Nephron (organoid): ENCODE results near the gene ECHDC3.
"Not testable (repeated sequence)": the region's sequence is repeated elsewhere in the genome, so short reads cannot be mapped to it uniquely, and the experiment has no call there.

ENCODE experiments used
- H3K27ac Mint-ChIP-seq, 3 experiments: 2 replicates each; pipeline ENCODE4 v1.8.0; 2020; ENCODE audit warnings: mixed read lengths in 3 of 3, mild to moderate bottlenecking in 2 of 3, moderate library complexity in 1 of 3
- H3K27me3 Mint-ChIP-seq: 2 replicates; pipeline ENCODE4 v1.8.0; 2021; ENCODE audit warnings: low read depth, mild to moderate bottlenecking, moderate library complexity, mixed read lengths
- H3K36me3 Mint-ChIP-seq: 2 replicates; pipeline ENCODE4 v1.8.0; 2020; ENCODE audit warnings: low read depth, mixed read lengths
- H3K4me1 Mint-ChIP-seq: 2 replicates; pipeline ENCODE4 v1.8.0; 2020; ENCODE audit warnings: mixed read lengths
- H3K4me3 Mint-ChIP-seq, 3 experiments: 2 replicates each; pipeline ENCODE4 v1.8.0; 2020; ENCODE audit warnings: mild to moderate bottlenecking in 3 of 3, mixed read lengths in 3 of 3, moderate library complexity in 2 of 3
- H3K9me3 Mint-ChIP-seq: 2 replicates; pipeline ENCODE4 v1.8.0; 2020; ENCODE audit warnings: mixed read lengths
- TF ChIP-seq, protein P1 (sequence below), 3 experiments: fragments of 200-600 bp; sonication (generic); IDR thresholded peaks; one replicate each; pipeline ENCODE4 v1.5.0; 2021; ENCODE audit warnings: antibody characterized with exemption in 3 of 3; ENCODE audit not compliant: unreplicated experiment in 3 of 3

Gene ECHDC3

DNA sequence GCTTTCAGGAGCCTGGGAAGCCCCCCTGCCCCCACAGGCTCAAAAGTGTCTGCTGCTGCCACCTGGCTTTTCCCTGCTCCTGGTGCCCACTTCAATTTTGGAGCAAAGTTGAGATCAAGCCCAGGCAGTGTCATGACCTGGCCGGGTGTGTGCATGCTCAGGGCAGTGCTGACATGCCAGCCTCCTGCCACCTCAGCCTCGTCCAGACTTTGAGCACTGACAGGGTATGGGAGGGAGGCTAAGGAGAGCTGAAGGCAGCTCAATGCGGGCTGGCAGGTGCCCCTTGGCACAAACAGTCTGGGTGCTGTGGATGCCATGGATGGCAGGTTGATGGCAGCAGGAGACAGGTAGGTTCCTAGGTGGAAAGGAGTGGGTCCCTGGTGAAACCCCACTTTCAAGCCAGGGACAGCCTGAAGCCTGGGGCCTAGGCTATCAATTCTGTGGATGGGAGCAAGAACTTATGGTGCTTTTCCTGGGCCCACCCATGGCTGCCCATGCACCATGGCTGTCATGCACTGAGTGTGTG is 12.3 kb upstream of the ECHDC3 start:
- Mint-ChIP-seq H3K4me1 (no peaks in the 10 kb centered on the region), H3K4me3 (no peak overlapping the region), H3K36me3 (peaks cover 3% of the 10 kb centered on the region), H3K9me3 (peaks cover 24% of the 10 kb centered on the region), H3K27ac (no peak overlapping the region), H3K27me3 (no peaks in the 10 kb centered on the region)
- TF ChIP-seq, protein P1, sequence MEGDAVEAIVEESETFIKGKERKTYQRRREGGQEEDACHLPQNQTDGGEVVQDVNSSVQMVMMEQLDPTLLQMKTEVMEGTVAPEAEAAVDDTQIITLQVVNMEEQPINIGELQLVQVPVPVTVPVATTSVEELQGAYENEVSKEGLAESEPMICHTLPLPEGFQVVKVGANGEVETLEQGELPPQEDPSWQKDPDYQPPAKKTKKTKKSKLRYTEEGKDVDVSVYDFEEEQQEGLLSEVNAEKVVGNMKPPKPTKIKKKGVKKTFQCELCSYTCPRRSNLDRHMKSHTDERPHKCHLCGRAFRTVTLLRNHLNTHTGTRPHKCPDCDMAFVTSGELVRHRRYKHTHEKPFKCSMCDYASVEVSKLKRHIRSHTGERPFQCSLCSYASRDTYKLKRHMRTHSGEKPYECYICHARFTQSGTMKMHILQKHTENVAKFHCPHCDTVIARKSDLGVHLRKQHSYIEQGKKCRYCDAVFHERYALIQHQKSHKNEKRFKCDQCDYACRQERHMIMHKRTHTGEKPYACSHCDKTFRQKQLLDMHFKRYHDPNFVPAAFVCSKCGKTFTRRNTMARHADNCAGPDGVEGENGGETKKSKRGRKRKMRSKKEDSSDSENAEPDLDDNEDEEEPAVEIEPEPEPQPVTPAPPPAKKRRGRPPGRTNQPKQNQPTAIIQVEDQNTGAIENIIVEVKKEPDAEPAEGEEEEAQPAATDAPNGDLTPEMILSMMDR (IDR thresholded peaks at IDR 0.05; ENCODE audit: unreplicated experiment in 3 of 3) = no peak

DNA sequence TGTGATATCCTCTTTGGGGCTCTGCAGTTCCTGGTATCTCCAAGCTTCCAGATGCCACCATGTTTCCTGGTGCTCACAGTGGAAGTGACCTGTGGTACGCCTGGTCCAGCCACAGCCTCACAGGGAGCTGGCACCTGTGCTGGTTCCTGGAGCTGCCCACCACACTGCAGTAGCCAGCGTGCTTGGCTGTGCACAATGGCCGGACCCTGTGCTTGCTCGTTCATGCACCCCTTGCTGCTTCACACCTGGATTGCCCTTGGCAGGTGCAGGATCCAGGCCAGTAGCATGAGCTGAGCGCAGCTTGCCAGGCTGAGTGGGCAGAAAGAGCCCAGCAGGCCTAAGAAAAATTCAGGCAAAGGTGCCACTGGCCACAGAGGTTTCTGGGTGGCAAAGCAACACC is 11.4 kb upstream of the ECHDC3 start:
- Mint-ChIP-seq H3K4me1 (no peaks in the 10 kb centered on the region), H3K27me3 (no peaks in the 10 kb centered on the region), H3K9me3 (peaks cover 24% of the 10 kb centered on the region), H3K36me3 (peaks cover 3% of the 10 kb centered on the region), H3K4me3 (no peak overlapping the region), H3K27ac (no peak overlapping the region)
- TF ChIP-seq, protein P1 (IDR thresholded peaks at IDR 0.05; ENCODE audit: unreplicated experiment in 3 of 3) = no peak

DNA sequence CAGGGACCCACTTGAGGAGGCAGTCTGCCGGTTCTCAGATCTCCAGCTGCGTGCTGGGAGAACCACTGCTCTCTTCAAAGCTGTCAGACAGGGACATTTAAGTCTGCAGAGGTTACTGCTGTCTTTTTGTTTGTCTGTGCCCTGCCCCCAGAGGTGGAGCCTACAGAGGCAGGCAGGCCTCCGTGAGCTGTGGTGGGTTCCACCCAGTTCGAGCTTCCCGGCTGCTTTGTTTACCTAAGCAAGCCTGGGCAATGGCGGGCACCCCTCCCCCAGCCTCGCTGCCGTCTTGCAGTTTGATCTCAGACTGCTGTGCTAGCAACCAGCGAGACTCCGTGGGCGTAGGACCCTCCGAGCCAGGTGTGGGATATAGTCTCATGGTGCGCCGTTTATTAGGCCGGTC is 5.4 kb upstream of the ECHDC3 start:
- H3K27ac Mint-ChIP-seq = not testable (repeated sequence)
- H3K4me3 Mint-ChIP-seq = peak overlapping the region in 1 of 3 experiments; percentile 81

DNA sequence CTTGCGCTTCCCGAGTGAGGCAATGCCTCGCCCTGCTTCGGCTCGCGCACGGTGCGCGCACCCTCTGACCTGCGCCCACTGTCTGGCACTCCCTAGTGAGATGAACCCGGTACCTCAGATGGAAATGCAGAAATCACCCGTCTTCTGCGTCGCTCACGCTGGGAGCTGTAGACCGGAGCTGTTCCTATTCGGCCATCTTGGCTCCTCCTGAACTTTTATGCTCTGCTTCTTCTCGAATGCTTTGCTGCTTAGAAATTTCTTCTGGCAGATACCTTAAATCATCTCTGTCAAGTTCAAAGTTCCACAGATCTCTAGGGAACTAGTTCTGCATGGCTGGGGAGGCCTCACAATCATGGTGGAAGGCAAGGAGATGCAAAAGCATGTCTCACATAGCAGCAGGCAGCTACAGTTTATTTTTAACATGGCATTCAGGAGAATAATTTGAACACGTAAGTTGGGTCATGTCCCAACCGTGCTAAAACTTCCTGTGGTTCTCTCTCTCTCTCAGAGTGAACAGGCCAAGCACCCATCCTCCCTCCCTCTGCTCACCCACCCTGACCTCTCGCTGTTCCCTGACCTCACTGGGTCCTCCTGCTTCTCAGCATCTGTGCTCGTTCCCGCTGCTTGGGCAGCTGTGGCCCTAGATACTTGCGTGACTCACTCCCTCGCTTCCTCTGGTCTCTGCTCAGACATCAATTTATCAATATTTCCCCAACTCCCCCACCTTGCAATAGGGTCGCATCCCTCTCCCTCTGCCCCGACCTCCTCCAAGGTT is 4.7 kb upstream of the ECHDC3 start:
- not testable (repeated sequence) for H3K36me3 Mint-ChIP-seq, H3K4me1 Mint-ChIP-seq
- Mint-ChIP-seq H3K9me3 (peaks cover 23% of the 10 kb centered on the region), H3K27ac (peak overlapping the region; percentile 87 to 93 (median 88)), H3K4me3 (peak overlapping the region; percentile 81 to 88 (median 84)), H3K27me3 (peaks cover 11% of the 10 kb centered on the region)

More for the DNA sequence above, 5.4 kb upstream of the ECHDC3 start:
- Mint-ChIP-seq H3K9me3 (peaks cover 23% of the 10 kb centered on the region), H3K27me3 (peaks cover 11% of the 10 kb centered on the region)
- H3K36me3 Mint-ChIP-seq, H3K4me1 Mint-ChIP-seq: not testable (repeated sequence)

DNA sequence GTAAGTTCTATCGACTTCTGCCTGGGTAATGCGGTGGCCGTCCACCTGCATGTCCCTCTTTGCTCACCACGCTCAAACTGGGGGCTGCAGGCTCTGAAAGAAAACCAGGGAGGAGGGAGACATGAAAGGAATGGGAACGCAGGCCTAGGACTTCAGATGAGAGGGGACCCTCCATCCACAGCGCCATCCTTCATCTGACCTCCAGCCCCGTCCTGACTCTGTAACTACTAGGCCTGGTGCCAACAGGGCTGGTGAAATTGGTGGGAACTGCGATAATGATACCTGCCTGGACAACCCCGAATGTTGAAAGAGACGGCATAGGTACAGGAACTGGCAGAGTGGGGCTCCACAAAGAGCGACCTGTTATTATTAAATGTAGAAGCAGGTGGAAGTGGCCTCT is 1.3 kb upstream of the ECHDC3 start:
- TF ChIP-seq, protein P1 (IDR thresholded peaks at IDR 0.05; ENCODE audit: unreplicated experiment in 3 of 3) = no peak
- Mint-ChIP-seq H3K4me3 (peak overlapping the region in 1 of 3 experiments; percentile 1), H3K27ac (no peak overlapping the region), H3K9me3 (peaks cover 23% of the 10 kb centered on the region), H3K27me3 (peaks cover 29% of the 10 kb centered on the region), H3K4me1 (peaks cover 10% of the 10 kb centered on the region), H3K36me3 (peaks cover 10% of the 10 kb centered on the region)

DNA sequence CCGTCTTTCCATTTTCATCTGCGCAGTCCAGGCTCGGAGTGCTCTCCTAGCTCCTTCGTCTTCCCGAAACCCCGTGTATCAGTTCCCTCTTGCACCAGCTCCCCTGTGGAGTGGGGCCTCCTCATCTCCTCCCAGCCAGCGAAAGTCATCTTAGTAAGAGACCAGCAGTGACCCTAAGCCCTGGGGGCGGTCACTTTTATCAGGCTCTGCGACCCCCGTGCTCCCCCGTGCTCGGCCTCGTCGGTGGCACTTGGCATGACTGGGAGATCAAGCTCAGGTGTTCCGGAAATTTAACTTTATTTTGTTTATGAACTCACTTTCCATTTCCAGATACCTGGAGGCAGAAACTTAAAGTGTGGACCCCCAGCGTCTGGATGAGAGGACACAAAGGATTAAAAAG is 574 bp upstream of the ECHDC3 start:
- H3K36me3 Mint-ChIP-seq = peaks cover 10% of the 10 kb centered on the region
- H3K27ac Mint-ChIP-seq = no peak overlapping the region
- H3K4me1 Mint-ChIP-seq = peaks cover 10% of the 10 kb centered on the region
- peak overlapping the region in 2 of 3 experiments; percentile 7 to 30 for H3K4me3 Mint-ChIP-seq
- H3K27me3 Mint-ChIP-seq = peaks cover 31% of the 10 kb centered on the region
- TF ChIP-seq, protein P1 (IDR thresholded peaks at IDR 0.05; ENCODE audit: unreplicated experiment in 3 of 3) = no peak
- peaks cover 23% of the 10 kb centered on the region for H3K9me3 Mint-ChIP-seq
